Measurements from ENCODE around the gene GNS. TPM values are rescaled to one million over a fixed set of nuclear protein-coding genes. Genes with fewer than 3 reads are reported as not detected.

The GNS gene
- total and polyA plus RNA-seq, 10 of the 15 experiments (the other 5 are each of a cell fraction or from before 2014, with no cell fraction given) = 4.1 to 33.8 (median 19.1) TPM

GRCh38 chr12:64745259-64745807, 13.9 kb downstream of the GNS start (continued):
- TF ChIP-seq CEBPZ (IDR thresholded peaks at IDR 0.05; ENCODE audit: low read depth, low read length) (no peak), RFX5 (IDR thresholded peaks at IDR 0.05; ENCODE audit: low read depth, low read length) (no peak), YY1 (IDR thresholded peaks at IDR 0.05; ENCODE audit: low read depth, low read length) (no peak), ATF2 (IDR thresholded peaks at IDR 0.05; ENCODE audit: low read length) (no peak), BCL11A (IDR thresholded peaks at IDR 0.05; ENCODE audit: low read depth, low read length) (no peak)

GRCh38 chr12:64744422-64745258, 14.6 kb downstream of the GNS start:
- Histone ChIP-seq H3K4me3 (no peak overlapping the region), H4K20me1 (ENCODE audit: control insufficient read depth, insufficient read depth) (no peaks in the 10 kb centered on the region), H3K9ac (ENCODE audit: control insufficient read depth, insufficient read depth, low read length) (no peak overlapping the region), H3K4me2 (ENCODE audit: control insufficient read depth, insufficient read depth) (no peak overlapping the region), H3K36me3 (ENCODE audit: control insufficient read depth in 2 of 2, insufficient read depth in 2 of 2, low read length in 1 of 2) (peaks cover 0 to 15% of the 10 kb centered on the region in 2 experiments), H3K27ac (ENCODE audit: control insufficient read depth, insufficient read depth) (no peak overlapping the region), H3K79me2 (ENCODE audit: control insufficient read depth, insufficient read depth, low read length) (no peaks in the 10 kb centered on the region), H3K9me3 (replicated peaks; ENCODE audit: control insufficient read depth, insufficient read depth, low read length) (no peaks in the 10 kb centered on the region), H3K4me1 (ENCODE audit: control insufficient read depth, insufficient read depth, low read length) (no peaks in the 10 kb centered on the region), H2AFZ (ENCODE audit: control insufficient read depth, low read depth, low read length) (no peak overlapping the region), H3K27me3 (replicated peaks in 1 of 2; ENCODE audit: control insufficient read depth in 2 of 2, insufficient read depth in 2 of 2, low read length in 1 of 2) (no peaks in the 10 kb centered on the region)
- POLR2A ChIA-PET = interaction anchor here (0.7 to 1.6 kb wide), 2 partner anchors 25 to 128 kb away, joined by 3 to 7 read pairs; no protein-coding TSS in a partner anchor
- in situ Hi-C loops (cut with MboI) = no loop called here
- RAD21 ChIA-PET (ENCODE audit: unreplicated experiment) = interaction anchor here (0.7 kb wide), 1 partner anchor 227 kb away, joined by 6 read pairs; no protein-coding TSS in a partner anchor
- no peak for DNase-seq (ENCODE audit: low read depth, low spot score)
- no TSS peak for BruUV-seq (replicated peaks)
- no peak for ATAC-seq
- FAIRE-seq = no peak
- WGBS (ENCODE audit: insufficient coverage, insufficient replicate concordance, low lambda C conversion rate, missing lambda C conversion rate) = 89% methylated on average over 5 of the region's 5 CpGs
- intact Hi-C loops (cut with micrococcal nuclease; ENCODE audit: unreplicated experiment) = no loop called here
- CTCF ChIA-PET = interaction anchor here (1.9 to 2.3 kb wide), 2 partner anchors 57 to 195 kb away, joined by 5 read pairs; no protein-coding TSS in a partner anchor
- SMC1A ChIA-PET (ENCODE audit: uncharacterized antibody, unreplicated experiment) = interaction anchor here (1.0 to 1.4 kb wide), 2 partner anchors 14 to 15 kb away, joined by 3 read pairs; no protein-coding TSS in a partner anchor
- 0 out of 2 replicates have a peak, but pooled peaks have one; percentile 19 for TF ChIP-seq ZNF384 (IDR thresholded peaks at IDR 0.05; ENCODE audit: borderline replicate concordance, low read depth, low read length)
- TF ChIP-seq CEBPZ (IDR thresholded peaks at IDR 0.05; ENCODE audit: low read depth, low read length) = no peak
- no peak for TF ChIP-seq ZBTB11 (CRISPR knock-in tag; IDR thresholded peaks at IDR 0.05)

Data from GM12878 (cell line).